GM12875 (cell line): Measurements from ENCODE around the gene LEKR1.
A peak's percentile ranks its signal among the peaks of the same experiment; 100 is the strongest.

Experiments
- H3K4me3 ChIP-seq: one replicate; pipeline ENCODE4 v1.5.1; 2011; ENCODE audit warnings: low read depth, low read length, control low read depth
- CTCF ChIP-seq: IDR thresholded peaks from 2 replicates; pipeline ENCODE4 v1.5.1; 2011; ENCODE audit warnings: low read depth, mild to moderate bottlenecking, control low read depth, inconsistent platforms, low read length, moderate library complexity, borderline replicate concordance; ENCODE audit not compliant: insufficient read depth

LEKR1 gene

GRCh38 chr3:156825795-156826143 is 384 bp upstream of the LEKR1 start:
- H3K4me3 ChIP-seq = peak overlapping the region; percentile 66
- TF ChIP-seq CTCF = no peak

- peak overlapping the region; percentile 66 for H3K4me3 ChIP-seq
- no peak for TF ChIP-seq CTCF
Observed at GRCh38 chr3:156826896-156827882, 1.0 kb downstream of the LEKR1 start.

DNA sequence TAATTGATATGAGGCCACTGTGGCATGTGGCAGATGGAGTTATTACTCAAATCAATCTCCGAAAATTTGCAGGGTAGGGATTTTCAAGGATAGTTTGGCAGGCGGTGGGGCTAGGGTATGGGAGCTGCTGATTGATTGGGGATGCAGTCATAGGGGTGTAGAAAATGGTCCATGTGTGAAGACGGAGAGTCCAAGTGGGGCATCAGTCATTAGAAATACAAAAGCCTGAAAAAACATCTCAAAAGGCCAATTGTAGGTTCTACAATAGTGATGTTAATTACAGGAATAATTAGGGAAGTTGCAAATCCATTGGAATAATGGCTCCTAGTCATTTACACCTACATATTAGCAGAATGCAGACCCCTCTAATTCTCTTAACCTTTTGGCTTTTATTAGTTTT is 4.9 kb downstream of the LEKR1 start:
- no peak overlapping the region for H3K4me3 ChIP-seq
- TF ChIP-seq CTCF = no peak

DNA sequence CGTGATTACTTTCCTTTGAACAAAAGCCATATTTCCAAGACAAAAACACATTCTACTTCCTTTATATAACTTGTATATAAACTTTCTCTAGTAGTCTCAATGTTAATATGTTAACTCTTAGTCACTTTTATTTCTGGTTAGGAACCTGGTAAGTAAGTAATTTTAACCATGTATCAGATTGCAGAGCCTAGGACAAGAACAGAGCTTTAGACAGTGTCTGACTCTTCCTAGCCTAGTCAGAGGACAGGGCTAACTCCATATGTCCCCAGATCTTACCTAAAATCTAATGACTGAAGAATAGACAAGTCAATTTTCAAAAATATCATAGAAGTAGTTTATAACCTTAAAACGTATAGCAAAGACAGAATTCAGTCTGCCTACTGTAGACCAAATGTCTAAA is 8.3 kb downstream of the LEKR1 start:
- H3K4me3 ChIP-seq = no peak overlapping the region
- TF ChIP-seq CTCF = no peak

- TF ChIP-seq CTCF = no peak
- no peak overlapping the region for H3K4me3 ChIP-seq
Observed at GRCh38 chr3:156834962-156835535, 8.9 kb downstream of the LEKR1 start.

GRCh38 chr3:156836701-156837100 is 10.5 kb downstream of the LEKR1 start:
- H3K4me3 ChIP-seq = no peak overlapping the region

More at GRCh38 chr3:156836701-156837100, 10.5 kb downstream of the LEKR1 start:
- TF ChIP-seq CTCF = no peak
